HG03354 (cell line): ENCODE measurements around the gene TRIOBP.
"Not testable (repeated sequence)": the region's sequence is repeated elsewhere in the genome, so short reads cannot be mapped to it uniquely, and the experiment has no call there.

Source experiments
- ATAC-seq: cut with Tn5 transposase; IDR thresholded peaks from one replicate; pipeline ENCODE4 v1.9.1; 2021; ENCODE audit warnings: mild to moderate bottlenecking; ENCODE audit not compliant: unreplicated experiment, poor library complexity, severe bottlenecking

Gene TRIOBP

GRCh38 chr22:37796079-37796478 lies 99.2 kb downstream of the TRIOBP start:
- ATAC-seq: no peak

GRCh38 chr22:37797259-37797658 lies 100.4 kb downstream of the TRIOBP start:
- ATAC-seq: not testable (repeated sequence)

- no peak for ATAC-seq
These were observed 101.1 kb downstream of the TRIOBP start for GRCh38 chr22:37797874-37798500.

GRCh38 chr22:37799979-37800378 lies 103.1 kb downstream of the TRIOBP start:
- not testable (repeated sequence) for ATAC-seq

- ATAC-seq: no peak
These were observed 105.1 kb downstream of the TRIOBP start for GRCh38 chr22:37801946-37802309.

GRCh38 chr22:37802310-37803194 lies 105.7 kb downstream of the TRIOBP start:
- no peak for ATAC-seq

- no peak for ATAC-seq
These were observed 106.4 kb downstream of the TRIOBP start for GRCh38 chr22:37803195-37803638.

GRCh38 chr22:37803639-37804351 lies 106.9 kb downstream of the TRIOBP start:
- no peak for ATAC-seq

- no peak for ATAC-seq
These were observed 107.6 kb downstream of the TRIOBP start for GRCh38 chr22:37804352-37804880.

- ATAC-seq: no peak
These were observed 108.3 kb downstream of the TRIOBP start for GRCh38 chr22:37804881-37805809.

- ATAC-seq: no peak
These were observed 109.0 kb downstream of the TRIOBP start for GRCh38 chr22:37805810-37806277.

- ATAC-seq: no peak
These were observed 109.8 kb downstream of the TRIOBP start for GRCh38 chr22:37806409-37807333.

- ATAC-seq: peak; percentile 90
These were observed 110.8 kb downstream of the TRIOBP start, which contains the start of gene GCAT for GRCh38 chr22:37807410-37808293. GCAT (plus strand) TSS chr22:37807934; CDS start chr22:37807968, 34 bp downstream.

- no peak for ATAC-seq
These were observed 111.4 kb downstream of the TRIOBP start for GRCh38 chr22:37808294-37808657.

GRCh38 chr22:37809672-37810333 lies 113.0 kb downstream of the TRIOBP start:
- ATAC-seq: no peak

GRCh38 chr22:37811867-37812266 lies 115.0 kb downstream of the TRIOBP start:
- no peak for ATAC-seq
